ENCODE results near the gene C10orf90.

- TF ChIP-seq CTCF (conservative IDR thresholded peaks at IDR 0.05; ENCODE audit: low read length) = no peak
- TF ChIP-seq EZH2phosphoT487 (IDR thresholded peaks at IDR 0.05; ENCODE audit: borderline replicate concordance) = no peak
These were observed 271.6 kb downstream of the C10orf90 start for GRCh38 chr10:126398924-126399323.
